Esophagus squamous epithelium (tissue), 5 donors: ENCODE results near the gene C1orf226. TPM values are rescaled to one million over a fixed set of nuclear protein-coding genes. Genes with fewer than 3 reads are reported as not detected.

Experiments used
- DNase-seq: peaks from one replicate; lab custom pipeline; 2025; lab: John Stamatoyannopoulos, UW
- H3K27ac ChIP-seq, 4 donors: fragments of 200-600 bp; sonication (generic); one replicate each; pipeline ENCODE4 v1.5.1; 2016 to 2019; ENCODE audit warnings: mild to moderate bottlenecking in 1 of 4
- H3K27me3 ChIP-seq, 4 donors: fragments of 200-600 bp; sonication (generic); 1 replicate in 3 of 4; 2 replicates in 1 of 4; pipeline versions ENCODE4 v1.5.1 to v1.6.0; 2017 to 2021; ENCODE audit warnings: antibody characterized with exemption in 1 of 4
- H3K36me3 ChIP-seq, 3 donors: fragments of 200-600 bp; sonication (generic); one replicate each; pipeline ENCODE4 v1.5.1; 2016 to 2019
- H3K4me1 ChIP-seq, 3 donors: fragments of 200-600 bp; sonication (generic); one replicate each; pipeline ENCODE4 v1.5.1; 2017 to 2019
- H3K4me3 ChIP-seq, 4 donors: fragments of 200-600 bp; sonication (generic); 1 replicate in 3 of 4; 2 replicates in 1 of 4; pipeline ENCODE4 v1.5.1; 2016 to 2019; ENCODE audit warnings: mild to moderate bottlenecking in 2 of 4, moderate library complexity in 1 of 4
- H3K9me3 ChIP-seq, 3 donors: fragments of 200-600 bp; sonication (generic); one replicate each; pipeline ENCODE4 v1.5.1; 2016 to 2019
- CTCF ChIP-seq, 6 experiments: fragments of 450-650 bp in 4 of 6; fragments of 200-600 bp in 2 of 6; sonication (generic) in 2 of 6; IDR thresholded peaks; one replicate each; pipeline ENCODE4 v1.5.1; 2016 to 2019; ENCODE audit warnings: antibody characterized with exemption in 6 of 6, mild to moderate bottlenecking in 4 of 6, moderate library complexity in 4 of 6
- POLR2A ChIP-seq, 4 donors: fragments of 450-650 bp; IDR thresholded peaks; one replicate each; pipeline ENCODE4 v1.6.1; 2017; ENCODE audit warnings: antibody characterized with exemption in 4 of 4, mild to moderate bottlenecking in 4 of 4, moderate library complexity in 3 of 4
- WGBS, 2 donors: methylation state at CpG; one replicate each; pipeline ENCODE4 v1.1.5; 2018; 5-methylcytosine and 5-hydroxymethylcytosine counted together
- intact Hi-C: fragments of 100-400 bp; cut with DNase I; formaldehyde crosslinking; loops from one replicate; pipeline ENCODE4 v1.15.0; 2022
- total RNA-seq, 4 donors: library from RNA; depleted of rRNA; stranded (reverse); fragments of >200 nt; gene quantifications; one replicate each; pipeline ENCODE4 v1.1.0, GENCODE V29; 2016
- donor health status: DM: yes; HTN: yes; CAD: no.

The C1orf226 gene
- total RNA-seq, 4 donors from 2014 or later: 1.7 to 5.3 (median 3.6) TPM

GRCh38 chr1:162360237-162360873 is 21.2 kb upstream of the C1orf226 start:
- intact Hi-C loops: no loop called here
- Histone ChIP-seq H3K9me3 (no peaks in the 10 kb centered on the region), H3K4me1 (peaks cover 0 to 6% (median 3%) of the 10 kb centered on the region in 3 donors), H3K4me3 (no peak overlapping the region), H3K36me3 (peaks cover 0 to 6% (median 0%) of the 10 kb centered on the region in 3 donors), H3K27me3 (no peaks in the 10 kb centered on the region), H3K27ac (no peak overlapping the region)
- no peak for TF ChIP-seq CTCF (IDR thresholded peaks at IDR 0.05)
- 91 to 94% methylated on average over 8 to 10 of the region's 10 CpGs for WGBS, 2 donors
- no peak for DNase-seq

DNA sequence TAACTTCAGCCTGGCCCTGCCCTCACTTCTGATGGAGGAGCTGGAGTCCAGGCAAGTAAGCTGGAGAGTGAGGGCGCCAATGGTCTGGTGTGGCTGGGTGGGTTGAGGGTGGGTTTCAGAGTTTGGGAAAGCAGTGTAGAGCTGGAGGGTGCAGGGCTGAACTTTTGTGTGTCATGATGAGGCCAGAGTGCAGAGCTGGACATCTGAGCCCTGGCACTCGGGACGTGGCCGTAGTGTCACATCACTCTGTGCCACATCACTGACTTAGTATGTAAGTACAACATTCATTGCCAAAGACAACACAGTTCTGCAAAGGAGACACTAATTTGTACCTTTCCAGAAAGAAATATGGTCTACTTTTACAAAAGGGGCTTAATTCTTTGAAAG is 20.7 kb upstream of the C1orf226 start:
- DNase-seq: no peak
- H3K4me3 ChIP-seq: no peak overlapping the region
- TF ChIP-seq CTCF (IDR thresholded peaks at IDR 0.05) (no peak), POLR2A (IDR thresholded peaks at IDR 0.05) (no peak)
- 73 to 79% methylated on average over 3 to 4 of the region's 4 CpGs for WGBS, 2 donors
- H3K27ac ChIP-seq: no peak overlapping the region
- no peaks in the 10 kb centered on the region for H3K27me3 ChIP-seq
- H3K9me3 ChIP-seq: no peaks in the 10 kb centered on the region
- H3K4me1 ChIP-seq: peaks cover 3 to 12% (median 4%) of the 10 kb centered on the region in 3 donors
- peaks cover 0 to 6% (median 0%) of the 10 kb centered on the region in 3 donors for H3K36me3 ChIP-seq
- intact Hi-C loops: no loop called here

DNA sequence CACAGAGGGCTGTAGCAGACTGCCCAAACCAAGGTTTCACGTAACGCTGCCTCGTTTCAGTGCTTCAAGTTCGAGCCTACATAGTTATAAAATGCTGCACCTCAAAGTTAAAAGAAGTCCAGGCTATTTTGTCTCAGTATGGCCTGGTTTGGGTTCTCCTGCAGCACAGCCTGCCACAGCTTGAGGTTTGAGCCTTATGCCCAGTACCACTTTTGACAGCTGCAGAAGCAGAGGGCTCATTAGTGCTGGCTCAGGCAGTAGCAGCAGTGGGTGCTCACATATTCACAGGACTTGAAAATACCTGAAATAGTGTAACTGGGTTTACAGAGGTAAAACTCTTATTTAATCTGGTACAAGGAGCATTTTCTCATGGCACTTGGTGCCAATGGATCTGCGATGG is 20.2 kb upstream of the C1orf226 start:
- Histone ChIP-seq H3K27me3 (no peaks in the 10 kb centered on the region), H3K9me3 (no peaks in the 10 kb centered on the region), H3K36me3 (peaks cover 0 to 6% (median 0%) of the 10 kb centered on the region in 3 donors), H3K4me1 (peaks cover 3 to 16% (median 5%) of the 10 kb centered on the region in 3 donors), H3K27ac (no peak overlapping the region), H3K4me3 (no peak overlapping the region)
- TF ChIP-seq CTCF (IDR thresholded peaks at IDR 0.05): no peak
- TF ChIP-seq POLR2A (IDR thresholded peaks at IDR 0.05): no peak
- 80 to 88% methylated on average over 5 of the region's 5 CpGs for WGBS, 2 donors
- intact Hi-C loops: no loop called here
- DNase-seq: no peak

DNA sequence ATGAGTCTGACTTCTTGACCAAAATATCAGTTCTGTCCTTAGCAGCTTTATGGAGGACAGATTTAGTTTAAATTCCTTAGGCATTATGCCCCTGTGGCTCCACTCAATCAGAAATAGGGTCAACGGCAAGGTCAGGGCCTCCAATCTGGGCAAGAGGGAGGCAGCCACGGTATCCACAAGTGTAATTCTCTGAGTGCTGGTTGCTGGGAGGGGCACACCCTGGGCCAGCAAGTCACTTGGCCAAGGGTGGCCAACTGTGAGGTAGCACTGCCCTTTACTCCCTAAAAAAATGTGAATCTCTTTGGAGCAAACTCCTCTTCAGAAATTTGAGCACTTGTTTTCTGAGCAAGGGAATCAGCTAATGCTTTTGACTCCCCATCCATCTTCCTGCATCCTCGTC is 17.7 kb upstream of the C1orf226 start:
- H3K4me3 ChIP-seq: no peak overlapping the region
- no peak for DNase-seq
- no peaks in the 10 kb centered on the region for H3K36me3 ChIP-seq
- H3K27me3 ChIP-seq: no peaks in the 10 kb centered on the region
- intact Hi-C loops: no loop called here
- TF ChIP-seq CTCF (IDR thresholded peaks at IDR 0.05) (no peak), POLR2A (IDR thresholded peaks at IDR 0.05) (no peak)
- no peak overlapping the region for H3K27ac ChIP-seq
- peaks cover 3 to 25% (median 5%) of the 10 kb centered on the region in 3 donors for H3K4me1 ChIP-seq
- no peaks in the 10 kb centered on the region for H3K9me3 ChIP-seq
- WGBS, 2 donors: 77 to 88% methylated on average over 1 to 3 of the region's 3 CpGs

DNA sequence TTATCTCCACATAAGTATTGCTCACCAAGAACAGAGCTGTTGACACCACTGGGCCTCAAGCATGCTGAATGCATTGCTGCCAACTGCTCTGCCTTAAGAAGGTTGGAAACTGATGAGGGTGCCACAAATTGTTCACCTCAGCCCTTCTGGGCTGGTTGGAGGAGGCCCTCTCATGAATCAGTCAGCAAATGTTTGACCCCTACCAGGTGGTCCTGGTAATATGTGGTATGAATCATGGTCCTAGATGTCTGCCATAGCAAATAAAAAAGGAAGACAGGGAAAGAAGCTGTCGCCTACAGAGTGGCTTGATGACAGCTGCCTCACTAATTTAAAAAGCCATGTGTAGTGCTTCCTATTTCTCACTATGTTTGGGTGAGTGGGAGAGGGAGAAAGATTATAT is 17.0 kb upstream of the C1orf226 start:
- DNase-seq: no peak
- H3K4me3 ChIP-seq: no peak overlapping the region
- no peaks in the 10 kb centered on the region for H3K36me3 ChIP-seq
- H3K9me3 ChIP-seq: no peaks in the 10 kb centered on the region
- peaks cover 3 to 28% (median 5%) of the 10 kb centered on the region in 3 donors for H3K4me1 ChIP-seq
- H3K27ac ChIP-seq: no peak overlapping the region
- intact Hi-C loops: no loop called here
- TF ChIP-seq CTCF (IDR thresholded peaks at IDR 0.05) (no peak), POLR2A (IDR thresholded peaks at IDR 0.05) (no peak)
- H3K27me3 ChIP-seq: no peaks in the 10 kb centered on the region
- WGBS, 2 donors: 92 to 100% methylated on average over 1 of the region's 1 CpG
